ENCODE measurements around the gene PLEKHA8.
"Not testable (repeated sequence)": the region's sequence is repeated elsewhere in the genome, so short reads cannot be mapped to it uniquely, and the experiment has no call there.

The PLEKHA8 gene

GRCh38 chr7:30049173-30049572, 21.0 kb downstream of the PLEKHA8 start:
- Histone ChIP-seq H3K4me1 (no peaks in the 10 kb centered on the region), H3K9me3 (no peaks in the 10 kb centered on the region), H3K27me3 (no peaks in the 10 kb centered on the region), H3K36me3 (peaks cover 32 to 56% (median 54%) of the 10 kb centered on the region in 3 donors), H3K27ac (no peak overlapping the region), H3K4me3 (no peak overlapping the region)
- intact Hi-C loops (cut with DNase I; ENCODE audit: low total_unique reads) = no loop called here
- TF ChIP-seq, protein P1, sequence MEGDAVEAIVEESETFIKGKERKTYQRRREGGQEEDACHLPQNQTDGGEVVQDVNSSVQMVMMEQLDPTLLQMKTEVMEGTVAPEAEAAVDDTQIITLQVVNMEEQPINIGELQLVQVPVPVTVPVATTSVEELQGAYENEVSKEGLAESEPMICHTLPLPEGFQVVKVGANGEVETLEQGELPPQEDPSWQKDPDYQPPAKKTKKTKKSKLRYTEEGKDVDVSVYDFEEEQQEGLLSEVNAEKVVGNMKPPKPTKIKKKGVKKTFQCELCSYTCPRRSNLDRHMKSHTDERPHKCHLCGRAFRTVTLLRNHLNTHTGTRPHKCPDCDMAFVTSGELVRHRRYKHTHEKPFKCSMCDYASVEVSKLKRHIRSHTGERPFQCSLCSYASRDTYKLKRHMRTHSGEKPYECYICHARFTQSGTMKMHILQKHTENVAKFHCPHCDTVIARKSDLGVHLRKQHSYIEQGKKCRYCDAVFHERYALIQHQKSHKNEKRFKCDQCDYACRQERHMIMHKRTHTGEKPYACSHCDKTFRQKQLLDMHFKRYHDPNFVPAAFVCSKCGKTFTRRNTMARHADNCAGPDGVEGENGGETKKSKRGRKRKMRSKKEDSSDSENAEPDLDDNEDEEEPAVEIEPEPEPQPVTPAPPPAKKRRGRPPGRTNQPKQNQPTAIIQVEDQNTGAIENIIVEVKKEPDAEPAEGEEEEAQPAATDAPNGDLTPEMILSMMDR (IDR thresholded peaks at IDR 0.05) = no peak
- DNase-seq = no peak

GRCh38 chr7:30053068-30053467, 24.9 kb downstream of the PLEKHA8 start:
- intact Hi-C loops (cut with DNase I; ENCODE audit: low total_unique reads) = no loop called here
- Histone ChIP-seq H3K4me3 (no peak overlapping the region), H3K4me1 (no peaks in the 10 kb centered on the region), H3K9me3 (no peaks in the 10 kb centered on the region), H3K27me3 (no peaks in the 10 kb centered on the region), H3K27ac (no peak overlapping the region), H3K36me3 (peaks cover 29 to 54% (median 48%) of the 10 kb centered on the region in 3 donors)
- TF ChIP-seq, protein P1 (IDR thresholded peaks at IDR 0.05) = no peak
- DNase-seq = no peak

DNA sequence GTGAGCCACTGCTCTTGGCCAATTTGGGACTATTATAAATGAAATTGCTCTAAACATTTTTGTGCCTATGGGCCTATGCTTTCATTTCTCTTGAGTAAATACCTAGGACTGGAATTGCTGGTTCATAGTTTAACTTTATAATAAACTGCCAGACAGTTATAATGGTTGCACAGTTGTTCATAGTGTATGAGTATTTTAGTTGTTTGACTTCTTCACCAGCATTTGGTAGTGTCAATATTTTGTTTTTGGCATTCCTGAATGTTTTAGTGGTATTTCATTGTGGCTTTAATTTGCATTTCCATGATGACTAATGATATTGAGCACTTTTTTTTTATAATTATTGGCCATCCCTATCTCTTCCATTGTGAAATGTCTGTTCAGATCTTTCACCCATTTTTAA, 29.5 kb downstream of the PLEKHA8 start:
- Histone ChIP-seq H3K9me3 (no peaks in the 10 kb centered on the region), H3K27ac (no peak overlapping the region), H3K4me3 (no peak overlapping the region), H3K4me1 (peaks cover 0 to 8% (median 0%) of the 10 kb centered on the region in 4 donors), H3K27me3 (no peaks in the 10 kb centered on the region), H3K36me3 (peaks cover 23 to 36% (median 25%) of the 10 kb centered on the region in 3 donors)
- intact Hi-C loops (cut with DNase I; ENCODE audit: low total_unique reads) = no loop called here
- TF ChIP-seq, protein P1 (IDR thresholded peaks at IDR 0.05) = no peak
- DNase-seq = no peak

- intact Hi-C loops (cut with DNase I; ENCODE audit: low total_unique reads) = loop anchor here (5.0 kb wide), 2 partner anchors 114 to 314 kb away; no protein-coding TSS in a partner anchor
- H3K4me3 ChIP-seq, H3K4me1 ChIP-seq, H3K9me3 ChIP-seq, H3K27me3 ChIP-seq: not testable (repeated sequence)
- DNase-seq = peak; percentile 25 to 66
- peaks cover 7 to 45% (median 8%) of the 10 kb centered on the region in 3 donors for H3K36me3 ChIP-seq
- TF ChIP-seq, protein P1 (IDR thresholded peaks at IDR 0.05) = peak; percentile 63 to 64
- H3K27ac ChIP-seq = peak overlapping the region in 1 of 2 donors; percentile 9
Observed at GRCh38 chr7:30061786-30062185, 33.6 kb downstream of the PLEKHA8 start.

- H3K36me3 ChIP-seq = peaks cover 7 to 40% (median 8%) of the 10 kb centered on the region in 3 donors
- H3K4me3 ChIP-seq = no peak overlapping the region
- TF ChIP-seq, protein P1 (IDR thresholded peaks at IDR 0.05) = peak; percentile 49 to 63
- no peak for DNase-seq
- intact Hi-C loops (cut with DNase I; ENCODE audit: low total_unique reads) = loop anchor here (5.0 kb wide), 2 partner anchors 115 to 315 kb away; no protein-coding TSS in a partner anchor
- no peak overlapping the region for H3K27ac ChIP-seq
- peaks cover 0 to 9% (median 0%) of the 10 kb centered on the region in 4 donors for H3K4me1 ChIP-seq
- H3K9me3 ChIP-seq = no peaks in the 10 kb centered on the region
- H3K27me3 ChIP-seq = no peaks in the 10 kb centered on the region
Observed at GRCh38 chr7:30062587-30062986, 34.4 kb downstream of the PLEKHA8 start.

DNA sequence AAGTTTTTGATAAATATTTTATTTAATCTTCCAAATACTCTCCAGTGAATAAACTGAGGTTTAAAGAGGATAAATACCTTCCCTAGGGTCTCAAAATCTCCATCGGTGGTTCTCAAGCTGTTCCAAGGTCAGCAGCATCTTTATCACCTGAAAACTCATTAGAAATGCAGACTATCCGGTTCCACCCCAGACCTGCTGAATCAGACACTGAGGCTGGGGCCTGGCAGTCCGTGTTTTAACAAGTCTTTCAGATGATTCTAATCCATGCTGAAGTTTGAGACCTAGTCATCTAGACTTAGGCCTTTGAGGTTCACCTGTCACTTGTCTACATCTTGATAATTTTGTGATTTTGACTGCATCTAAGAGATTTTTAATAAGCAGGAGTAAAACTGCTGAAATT, 37.5 kb downstream of the PLEKHA8 start:
- no peaks in the 10 kb centered on the region for H3K27me3 ChIP-seq
- intact Hi-C loops (cut with DNase I; ENCODE audit: low total_unique reads) = no loop called here
- H3K36me3 ChIP-seq = peaks cover 0 to 32% (median 8%) of the 10 kb centered on the region in 3 donors

More for the DNA sequence above, 37.5 kb downstream of the PLEKHA8 start:
- Histone ChIP-seq H3K27ac (no peak overlapping the region), H3K9me3 (no peaks in the 10 kb centered on the region), H3K4me1 (peaks cover 0 to 26% (median 5%) of the 10 kb centered on the region in 4 donors), H3K4me3 (no peak overlapping the region)
- no peak for DNase-seq
- TF ChIP-seq, protein P1 (IDR thresholded peaks at IDR 0.05) = no peak
